GM12865 (cell line): ENCODE measurements around the gene POM121.
A peak's percentile ranks its signal among the peaks of the same experiment; 100 is the strongest.
"Not testable (repeated sequence)": the region's sequence is repeated elsewhere in the genome, so short reads cannot be mapped to it uniquely, and the experiment has no call there.

Source experiments
- DNase-seq: peaks from one replicate; pipeline ENCODE4 v3.0.0; 2010; ENCODE audit warnings: low read depth
- H3K4me3 ChIP-seq: 2 replicates; pipeline ENCODE4 v1.5.1; 2011; ENCODE audit warnings: mild to moderate bottlenecking, low read depth, low read length, control low read depth
- CTCF ChIP-seq: IDR thresholded peaks from 2 replicates; pipeline ENCODE4 v1.5.1; 2011; ENCODE audit warnings: low read length, control low read depth, low read depth, inconsistent platforms; ENCODE audit not compliant: insufficient read depth; ENCODE audit errors: missing control alignments

Gene POM121

GRCh38 chr7:72924386-72924732, 536 bp upstream of the POM121 start:
- peak overlapping the region; percentile 62 for H3K4me3 ChIP-seq
- no peak for TF ChIP-seq CTCF
- DNase-seq = no peak

GRCh38 chr7:72925546-72926120, 738 bp downstream of the POM121 start:
- DNase-seq = peak; percentile 38

GRCh38 chr7:72927791-72928190, 2.9 kb downstream of the POM121 start:
- not testable (repeated sequence) for H3K4me3 ChIP-seq, DNase-seq

More at GRCh38 chr7:72925546-72926120, 738 bp downstream of the POM121 start:
- peak overlapping the region; percentile 62 for H3K4me3 ChIP-seq
- no peak for TF ChIP-seq CTCF

- DNase-seq, H3K4me3 ChIP-seq: not testable (repeated sequence)
These were observed 3.3 kb downstream of the POM121 start for GRCh38 chr7:72928216-72928615.

- DNase-seq, H3K4me3 ChIP-seq: not testable (repeated sequence)
These were observed 17.3 kb downstream of the POM121 start for GRCh38 chr7:72942022-72942705.

- not testable (repeated sequence) for H3K4me3 ChIP-seq, DNase-seq
These were observed 18.1 kb downstream of the POM121 start for GRCh38 chr7:72942956-72943355.

GRCh38 chr7:72944937-72945336, 20.0 kb downstream of the POM121 start:
- not testable (repeated sequence) for H3K4me3 ChIP-seq, DNase-seq

GRCh38 chr7:72945597-72945996, 20.7 kb downstream of the POM121 start:
- H3K4me3 ChIP-seq, DNase-seq: not testable (repeated sequence)

GRCh38 chr7:72946130-72946745, 21.3 kb downstream of the POM121 start:
- TF ChIP-seq CTCF = peak; percentile 9
- H3K4me3 ChIP-seq, DNase-seq: not testable (repeated sequence)

- not testable (repeated sequence) for DNase-seq, H3K4me3 ChIP-seq
These were observed 23.8 kb downstream of the POM121 start for GRCh38 chr7:72948714-72949113.

GRCh38 chr7:72949276-72949675, 24.4 kb downstream of the POM121 start:
- not testable (repeated sequence) for DNase-seq, H3K4me3 ChIP-seq

- DNase-seq = not testable (repeated sequence)
These were observed 24.8 kb downstream of the POM121 start for GRCh38 chr7:72949686-72950085.

GRCh38 chr7:72950432-72950831, 25.5 kb downstream of the POM121 start:
- not testable (repeated sequence) for DNase-seq, H3K4me3 ChIP-seq

More at GRCh38 chr7:72949686-72950085, 24.8 kb downstream of the POM121 start:
- not testable (repeated sequence) for H3K4me3 ChIP-seq

- not testable (repeated sequence) for DNase-seq
- H3K4me3 ChIP-seq = peak overlapping the region; percentile 19; the same call in 1 of the 2 replicates
These were observed 29.1 kb downstream of the POM121 start for GRCh38 chr7:72953901-72954562.

GRCh38 chr7:72954563-72955198, 29.8 kb downstream of the POM121 start:
- DNase-seq = not testable (repeated sequence)
- H3K4me3 ChIP-seq = peak overlapping the region; percentile 36
